ENCODE data around the gene DCST2.
"Not testable (repeated sequence)": the region's sequence is repeated elsewhere in the genome, so short reads cannot be mapped to it uniquely, and the experiment has no call there.

The DCST2 gene

DNA sequence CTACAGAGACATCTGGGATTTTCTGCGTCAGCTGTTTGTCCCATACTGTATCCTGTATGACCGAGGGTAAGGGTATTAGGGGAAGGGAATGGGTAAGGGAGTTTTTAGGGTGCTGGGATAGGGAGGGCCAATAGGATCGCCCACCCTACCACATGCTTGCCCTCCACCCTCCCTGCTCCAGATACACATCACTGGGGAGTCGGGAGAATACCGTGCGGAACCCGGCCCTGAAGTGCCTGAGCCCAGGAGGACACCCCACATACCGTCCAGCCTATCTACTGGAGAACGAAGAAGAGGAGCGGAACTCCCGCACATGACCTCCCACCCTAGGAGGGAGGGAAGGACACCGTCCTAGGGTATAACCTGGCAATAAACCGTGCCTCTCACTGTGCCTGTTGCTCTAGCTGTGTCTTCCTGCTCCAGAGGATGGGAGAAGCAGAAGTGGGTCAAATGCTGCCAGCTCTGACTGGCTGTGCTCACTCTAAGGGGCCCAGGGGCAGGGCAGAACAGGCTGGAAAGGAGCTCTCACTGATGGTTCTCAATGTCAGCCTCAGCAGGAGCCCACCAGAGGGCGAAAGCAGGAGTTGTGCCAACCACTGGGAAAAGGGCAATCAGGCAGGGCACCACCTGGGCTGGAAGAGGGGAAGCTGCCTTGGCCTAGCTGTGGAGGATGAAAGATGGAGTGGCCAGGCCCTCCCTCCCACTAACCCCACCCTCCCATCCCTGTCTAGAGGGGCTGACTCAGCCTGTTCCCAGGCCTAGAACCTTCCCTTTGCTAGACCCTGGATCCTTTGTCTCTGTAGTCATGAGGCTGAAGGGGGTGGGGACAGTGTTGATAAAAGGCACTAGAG lies 40.6 kb downstream of the DCST2 start:
- no peak overlapping the region for H3K4me3 ChIP-seq (ENCODE audit: low read length)
- no peaks in the 10 kb centered on the region for H3K27me3 ChIP-seq (ENCODE audit: control insufficient read depth, insufficient read depth, low read length)
- H3K9ac ChIP-seq (ENCODE audit: low read length): no peak overlapping the region
- H3K27ac ChIP-seq (ENCODE audit: low read depth, low read length): no peak overlapping the region
- H3K36me3 ChIP-seq (ENCODE audit: control insufficient read depth, insufficient read depth, low read length): peaks cover 6% of the 10 kb centered on the region
- no peaks in the 10 kb centered on the region for H3K4me1 ChIP-seq (ENCODE audit: control insufficient read depth, insufficient read depth, low read length)

DNA sequence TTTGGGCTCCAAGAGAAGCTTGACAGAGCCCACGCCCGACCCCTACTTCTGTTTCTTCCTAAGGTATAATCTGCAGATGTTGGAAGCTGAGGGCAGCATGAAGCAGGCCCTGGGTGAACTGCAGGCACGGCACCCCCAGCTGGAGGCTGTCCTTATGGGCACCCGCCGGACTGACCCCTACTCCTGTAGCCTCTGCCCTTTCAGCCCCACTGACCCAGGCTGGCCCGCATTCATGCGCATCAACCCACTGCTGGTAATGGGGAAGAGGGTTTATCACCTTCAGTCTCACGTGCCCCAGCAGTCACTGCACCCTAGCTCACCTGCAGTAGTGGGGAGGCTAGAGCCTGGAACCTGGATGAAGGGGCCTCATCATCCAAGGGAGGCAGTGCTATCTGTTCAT lies 43.3 kb downstream of the DCST2 start:
- Histone ChIP-seq H3K27ac (ENCODE audit: low read depth, low read length) (no peak overlapping the region), H3K36me3 (ENCODE audit: control insufficient read depth, insufficient read depth, low read length) (peaks cover 8% of the 10 kb centered on the region), H3K4me1 (ENCODE audit: control insufficient read depth, insufficient read depth, low read length) (no peaks in the 10 kb centered on the region), H3K9ac (ENCODE audit: low read length) (no peak overlapping the region), H3K4me3 (ENCODE audit: low read length) (no peak overlapping the region), H3K27me3 (ENCODE audit: control insufficient read depth, insufficient read depth, low read length) (no peaks in the 10 kb centered on the region)

- Histone ChIP-seq H3K36me3 (ENCODE audit: control insufficient read depth, insufficient read depth, low read length) (peaks cover 8% of the 10 kb centered on the region), H3K27me3 (ENCODE audit: control insufficient read depth, insufficient read depth, low read length) (no peaks in the 10 kb centered on the region), H3K27ac (ENCODE audit: low read depth, low read length) (no peak overlapping the region), H3K4me3 (ENCODE audit: low read length) (no peak overlapping the region), H3K9ac (ENCODE audit: low read length) (peak overlapping the region; percentile 29), H3K4me1 (ENCODE audit: control insufficient read depth, insufficient read depth, low read length) (no peaks in the 10 kb centered on the region)
Measured at GRCh38 chr1:154989195-154989860, 44.3 kb downstream of the DCST2 start.

GRCh38 chr1:154988058-154988954 lies 45.3 kb downstream of the DCST2 start:
- Histone ChIP-seq H3K27me3 (ENCODE audit: control insufficient read depth, insufficient read depth, low read length) (no peaks in the 10 kb centered on the region), H3K4me1 (ENCODE audit: control insufficient read depth, insufficient read depth, low read length) (peaks cover 4% of the 10 kb centered on the region), H3K27ac (ENCODE audit: low read depth, low read length) (no peak overlapping the region), H3K4me3 (ENCODE audit: low read length) (no peak overlapping the region), H3K9ac (ENCODE audit: low read length) (no peak overlapping the region), H3K36me3 (ENCODE audit: control insufficient read depth, insufficient read depth, low read length) (peaks cover 8% of the 10 kb centered on the region)

DNA sequence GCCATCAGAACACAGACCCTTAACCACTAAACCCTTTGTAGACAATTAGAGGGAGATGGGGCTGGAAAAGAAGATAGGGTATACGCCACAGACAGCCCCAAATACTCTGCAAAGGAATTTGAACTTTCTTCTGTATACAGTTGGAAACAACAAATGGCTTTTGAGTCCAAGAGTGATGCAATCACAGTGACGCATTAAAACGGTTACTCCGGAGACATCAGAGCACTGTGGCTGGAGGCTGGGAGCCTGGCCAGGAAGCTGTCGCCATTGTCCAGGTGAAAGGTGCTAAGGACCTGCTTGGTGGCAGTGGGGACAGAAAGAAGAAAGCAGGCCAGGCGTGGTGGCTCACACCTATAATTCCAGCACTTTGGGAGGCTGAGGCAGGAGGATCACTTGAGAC lies 46.3 kb downstream of the DCST2 start:
- Histone ChIP-seq H3K27me3 (ENCODE audit: control insufficient read depth, insufficient read depth, low read length) (no peaks in the 10 kb centered on the region), H3K36me3 (ENCODE audit: control insufficient read depth, insufficient read depth, low read length) (peaks cover 8% of the 10 kb centered on the region), H3K4me3 (ENCODE audit: low read length) (no peak overlapping the region), H3K27ac (ENCODE audit: low read depth, low read length) (no peak overlapping the region), H3K9ac (ENCODE audit: low read length) (no peak overlapping the region), H3K4me1 (ENCODE audit: control insufficient read depth, insufficient read depth, low read length) (peaks cover 6% of the 10 kb centered on the region)

DNA sequence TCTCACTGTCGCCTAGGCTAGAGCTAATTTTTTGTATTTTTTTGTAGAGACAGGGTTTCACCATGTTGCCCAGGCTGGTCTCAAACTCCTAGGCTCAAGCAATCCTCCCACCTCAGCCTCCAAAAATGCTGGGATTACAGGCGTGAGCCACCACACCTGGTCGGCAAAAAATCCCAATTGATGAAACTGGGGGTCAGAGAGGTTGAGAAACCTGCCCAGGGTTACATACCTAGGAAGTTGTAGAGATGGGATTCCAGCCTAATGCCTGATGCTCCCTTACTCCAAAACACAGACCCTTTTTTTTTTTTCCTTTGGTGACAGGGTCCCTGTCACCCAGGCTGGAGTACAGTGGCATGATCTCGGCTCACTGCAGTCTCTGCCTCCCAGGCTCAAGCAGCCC lies 46.8 kb downstream of the DCST2 start:
- not testable (repeated sequence) for H3K27ac ChIP-seq (ENCODE audit: low read depth, low read length); H3K9ac ChIP-seq (ENCODE audit: low read length); H3K27me3 ChIP-seq (ENCODE audit: control insufficient read depth, insufficient read depth, low read length); H3K4me3 ChIP-seq (ENCODE audit: low read length); H3K4me1 ChIP-seq (ENCODE audit: control insufficient read depth, insufficient read depth, low read length); H3K36me3 ChIP-seq (ENCODE audit: control insufficient read depth, insufficient read depth, low read length)

GRCh38 chr1:154983776-154984466 lies 49.7 kb downstream of the DCST2 start:
- H3K27ac ChIP-seq (ENCODE audit: low read depth, low read length): peak overlapping the region; percentile 8
- peaks cover 4% of the 10 kb centered on the region for H3K36me3 ChIP-seq (ENCODE audit: control insufficient read depth, insufficient read depth, low read length)
- peaks cover 6% of the 10 kb centered on the region for H3K4me1 ChIP-seq (ENCODE audit: control insufficient read depth, insufficient read depth, low read length)
- H3K27me3 ChIP-seq (ENCODE audit: control insufficient read depth, insufficient read depth, low read length): no peaks in the 10 kb centered on the region
- H3K4me3 ChIP-seq (ENCODE audit: low read length): peak overlapping the region; percentile 78
- no peak overlapping the region for H3K9ac ChIP-seq (ENCODE audit: low read length)

DNA sequence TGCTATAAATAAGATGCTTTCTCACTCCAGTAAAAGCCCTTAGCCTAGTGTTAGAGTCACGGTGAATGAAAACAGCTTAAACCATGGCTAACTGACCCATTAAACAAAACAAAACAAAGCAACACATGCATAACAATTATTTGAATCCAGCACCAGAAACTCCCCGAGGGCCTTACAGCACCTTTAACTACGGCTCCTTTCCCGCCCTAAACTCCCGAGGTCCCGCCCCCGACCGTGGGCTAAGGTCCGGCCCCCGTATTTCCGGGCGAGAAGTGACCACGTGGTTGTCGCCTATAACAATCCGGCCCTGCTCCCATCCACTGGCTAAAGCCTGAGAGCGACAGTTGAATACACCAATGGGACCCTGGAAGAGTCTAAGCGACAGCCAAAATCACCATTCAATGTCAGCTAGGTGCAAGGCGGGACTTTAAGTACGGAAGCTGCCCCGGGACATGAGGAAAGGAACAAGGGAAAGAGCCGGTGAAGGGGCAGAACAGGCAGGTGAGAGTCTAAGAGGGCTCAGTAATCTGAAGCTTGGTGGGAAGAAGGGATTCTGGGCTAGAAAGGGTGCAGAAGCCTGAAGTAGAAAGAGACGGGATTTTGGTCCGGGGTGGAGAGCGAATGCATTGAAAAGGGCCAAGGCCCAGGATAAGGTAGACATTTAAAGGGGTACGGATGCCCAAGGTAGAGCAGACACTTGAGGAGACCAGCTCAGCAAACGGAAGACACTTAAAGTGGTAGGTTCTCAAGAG lies 50.5 kb downstream of the DCST2 start, which contains the start of gene FLAD1:
TSS of gene FLAD1 (plus strand) at position 448 of the 752 bp plus-strand sequence. CDS start 351 bp downstream, outside the sequence.
- H3K4me3 ChIP-seq (ENCODE audit: low read length): peak within 1 kb of the TSS; percentile 78
- peak within 1 kb of the TSS; percentile 20 for H3K9ac ChIP-seq (ENCODE audit: low read length)
- H3K4me1 ChIP-seq (ENCODE audit: control insufficient read depth, insufficient read depth, low read length): peaks cover 6% of the 10 kb centered on the region
- H3K27ac ChIP-seq (ENCODE audit: low read depth, low read length): peak within 1 kb of the TSS; percentile 8
- H3K27me3 ChIP-seq (ENCODE audit: control insufficient read depth, insufficient read depth, low read length): no peaks in the 10 kb centered on the region
- peaks cover 3% of the 10 kb centered on the region for H3K36me3 ChIP-seq (ENCODE audit: control insufficient read depth, insufficient read depth, low read length)

DNA sequence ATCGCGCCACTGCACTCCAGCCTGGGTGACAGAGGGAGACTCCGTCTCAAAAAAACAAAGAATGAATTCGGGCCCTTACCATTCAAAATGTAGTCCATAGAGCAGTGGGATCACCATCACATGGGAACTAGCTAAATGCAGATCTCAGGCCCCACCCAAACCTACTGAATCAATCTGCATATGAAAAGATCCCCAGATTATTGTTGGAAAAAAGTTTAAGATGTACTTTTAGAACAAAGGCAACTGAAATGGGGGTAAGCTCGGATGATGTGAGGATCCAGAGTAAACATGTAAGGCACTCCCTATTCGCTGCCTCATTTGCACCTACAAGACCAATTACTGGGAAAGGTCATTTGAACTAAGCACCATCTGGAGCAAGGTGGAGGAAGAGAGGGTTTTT lies 51.2 kb downstream of the DCST2 start:
- no peak overlapping the region for H3K27ac ChIP-seq (ENCODE audit: low read depth, low read length)
- H3K9ac ChIP-seq (ENCODE audit: low read length): no peak overlapping the region
- H3K27me3 ChIP-seq (ENCODE audit: control insufficient read depth, insufficient read depth, low read length): no peaks in the 10 kb centered on the region
- peaks cover 6% of the 10 kb centered on the region for H3K4me1 ChIP-seq (ENCODE audit: control insufficient read depth, insufficient read depth, low read length)
- no peaks in the 10 kb centered on the region for H3K36me3 ChIP-seq (ENCODE audit: control insufficient read depth, insufficient read depth, low read length)
- peak overlapping the region; percentile 72 for H3K4me3 ChIP-seq (ENCODE audit: low read length)

GRCh38 chr1:154978360-154978759 lies 55.2 kb downstream of the DCST2 start:
- H3K27me3 ChIP-seq (ENCODE audit: control insufficient read depth, insufficient read depth, low read length): no peaks in the 10 kb centered on the region
- peaks cover 6% of the 10 kb centered on the region for H3K4me1 ChIP-seq (ENCODE audit: control insufficient read depth, insufficient read depth, low read length)
- no peak overlapping the region for H3K4me3 ChIP-seq (ENCODE audit: low read length)
- no peak overlapping the region for H3K27ac ChIP-seq (ENCODE audit: low read depth, low read length)
- H3K36me3 ChIP-seq (ENCODE audit: control insufficient read depth, insufficient read depth, low read length): no peaks in the 10 kb centered on the region
- H3K9ac ChIP-seq (ENCODE audit: low read length): no peak overlapping the region

DNA sequence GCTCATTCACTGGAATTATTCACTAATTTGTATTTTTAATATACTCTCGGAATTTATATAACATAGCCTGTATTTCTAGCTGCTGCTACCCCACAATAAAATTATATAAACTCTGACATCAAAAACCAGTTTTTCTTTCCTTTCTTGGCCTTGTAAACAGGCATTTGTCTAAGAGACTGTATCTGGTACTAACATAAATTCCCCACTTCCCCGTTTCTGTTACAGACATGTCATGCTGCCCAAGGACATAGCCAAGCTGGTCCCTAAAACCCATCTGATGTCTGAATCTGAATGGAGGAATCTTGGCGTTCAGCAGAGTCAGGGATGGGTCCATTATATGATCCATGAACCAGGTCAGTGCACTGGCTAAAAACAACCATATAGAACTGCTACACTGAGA lies 55.8 kb downstream of the DCST2 start:
- H3K27me3 ChIP-seq (ENCODE audit: control insufficient read depth, insufficient read depth, low read length); H3K9ac ChIP-seq (ENCODE audit: low read length); H3K4me3 ChIP-seq (ENCODE audit: low read length); H3K36me3 ChIP-seq (ENCODE audit: control insufficient read depth, insufficient read depth, low read length); H3K27ac ChIP-seq (ENCODE audit: low read depth, low read length): not testable (repeated sequence)
- peaks cover 11% of the 10 kb centered on the region for H3K4me1 ChIP-seq (ENCODE audit: control insufficient read depth, insufficient read depth, low read length)
